ENCODE measurements around the gene TBX10. TPM values are rescaled to one million over a fixed set of nuclear protein-coding genes. Genes with fewer than 3 reads are reported as not detected.

TBX10 gene
- total RNA-seq, 1 experiment from 2014 or later: not detected

DNA sequence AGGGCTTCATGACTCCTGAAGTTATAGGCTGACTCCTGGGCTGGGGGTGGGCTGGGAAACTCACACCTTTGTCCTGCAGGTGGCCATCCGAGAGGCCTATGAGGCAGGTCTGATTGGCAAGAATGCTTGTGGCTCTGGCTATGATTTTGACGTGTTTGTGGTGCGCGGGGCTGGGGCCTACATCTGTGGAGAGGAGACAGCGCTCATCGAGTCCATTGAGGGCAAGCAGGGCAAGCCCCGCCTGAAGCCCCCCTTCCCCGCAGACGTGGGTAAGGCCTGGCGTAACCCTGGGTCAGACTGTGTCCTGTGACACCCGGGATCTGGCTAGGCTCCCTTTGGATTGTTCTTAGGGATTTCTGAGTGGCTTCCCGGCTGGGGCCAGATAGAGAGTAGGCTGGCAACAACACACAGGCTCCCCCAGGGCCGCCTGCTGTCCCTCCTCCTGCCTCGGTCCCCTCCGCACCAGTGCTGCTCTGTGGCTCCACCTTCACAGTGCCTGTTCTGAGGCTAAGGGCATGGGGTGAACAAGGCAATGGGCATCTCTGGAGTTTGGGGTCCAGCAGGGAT is 29.2 kb downstream of the TBX10 start:
- peaks cover 22% of the 10 kb centered on the region for H3K4me1 ChIP-seq (ENCODE audit: control insufficient read depth, insufficient read depth, low read length)
- no TSS peak for BruUV-seq (replicated peaks)
- H3K27ac ChIP-seq (ENCODE audit: low read length): no peak overlapping the region
- no peaks in the 10 kb centered on the region for H3K9me3 ChIP-seq (ENCODE audit: control insufficient read depth, insufficient read depth, low read depth, low read length)
- ChIA-PET POLR2A (interaction anchor here (0.6 kb wide), 1 partner anchor 62 kb away, joined by 14 read pairs; no protein-coding TSS in a partner anchor), CTCF (interaction anchor here (0.7 kb wide), 1 partner anchor 38 kb away, joined by 3 read pairs; no protein-coding TSS in a partner anchor)
- DNase-seq (ENCODE audit: low read depth, low spot score) (no peak), ATAC-seq (no peak)
- no peaks in the 10 kb centered on the region; the same call in 1 of the 2 replicates for H3K36me3 ChIP-seq (ENCODE audit: control insufficient read depth, insufficient read depth, low read length)
- H3K4me3 ChIP-seq (ENCODE audit: low read depth in 2 of 2, low read length in 2 of 2): no peak overlapping the region
- in situ Hi-C loops (cut with HindIII; ENCODE audit: low pct_unique_long_range_greater_than_20kb, low sequenced_read_pairs) (no loop called here), intact Hi-C loops (cut with micrococcal nuclease; ENCODE audit: unreplicated experiment) (no loop called here)
- TF ChIP-seq TCF7L2 (IDR thresholded peaks at IDR 0.05; ENCODE audit: low read depth, low read length): no peak
- TF ChIP-seq, protein P1, sequence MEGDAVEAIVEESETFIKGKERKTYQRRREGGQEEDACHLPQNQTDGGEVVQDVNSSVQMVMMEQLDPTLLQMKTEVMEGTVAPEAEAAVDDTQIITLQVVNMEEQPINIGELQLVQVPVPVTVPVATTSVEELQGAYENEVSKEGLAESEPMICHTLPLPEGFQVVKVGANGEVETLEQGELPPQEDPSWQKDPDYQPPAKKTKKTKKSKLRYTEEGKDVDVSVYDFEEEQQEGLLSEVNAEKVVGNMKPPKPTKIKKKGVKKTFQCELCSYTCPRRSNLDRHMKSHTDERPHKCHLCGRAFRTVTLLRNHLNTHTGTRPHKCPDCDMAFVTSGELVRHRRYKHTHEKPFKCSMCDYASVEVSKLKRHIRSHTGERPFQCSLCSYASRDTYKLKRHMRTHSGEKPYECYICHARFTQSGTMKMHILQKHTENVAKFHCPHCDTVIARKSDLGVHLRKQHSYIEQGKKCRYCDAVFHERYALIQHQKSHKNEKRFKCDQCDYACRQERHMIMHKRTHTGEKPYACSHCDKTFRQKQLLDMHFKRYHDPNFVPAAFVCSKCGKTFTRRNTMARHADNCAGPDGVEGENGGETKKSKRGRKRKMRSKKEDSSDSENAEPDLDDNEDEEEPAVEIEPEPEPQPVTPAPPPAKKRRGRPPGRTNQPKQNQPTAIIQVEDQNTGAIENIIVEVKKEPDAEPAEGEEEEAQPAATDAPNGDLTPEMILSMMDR (IDR thresholded peaks at IDR 0.05): no peak
- TF ChIP-seq, protein P2, sequence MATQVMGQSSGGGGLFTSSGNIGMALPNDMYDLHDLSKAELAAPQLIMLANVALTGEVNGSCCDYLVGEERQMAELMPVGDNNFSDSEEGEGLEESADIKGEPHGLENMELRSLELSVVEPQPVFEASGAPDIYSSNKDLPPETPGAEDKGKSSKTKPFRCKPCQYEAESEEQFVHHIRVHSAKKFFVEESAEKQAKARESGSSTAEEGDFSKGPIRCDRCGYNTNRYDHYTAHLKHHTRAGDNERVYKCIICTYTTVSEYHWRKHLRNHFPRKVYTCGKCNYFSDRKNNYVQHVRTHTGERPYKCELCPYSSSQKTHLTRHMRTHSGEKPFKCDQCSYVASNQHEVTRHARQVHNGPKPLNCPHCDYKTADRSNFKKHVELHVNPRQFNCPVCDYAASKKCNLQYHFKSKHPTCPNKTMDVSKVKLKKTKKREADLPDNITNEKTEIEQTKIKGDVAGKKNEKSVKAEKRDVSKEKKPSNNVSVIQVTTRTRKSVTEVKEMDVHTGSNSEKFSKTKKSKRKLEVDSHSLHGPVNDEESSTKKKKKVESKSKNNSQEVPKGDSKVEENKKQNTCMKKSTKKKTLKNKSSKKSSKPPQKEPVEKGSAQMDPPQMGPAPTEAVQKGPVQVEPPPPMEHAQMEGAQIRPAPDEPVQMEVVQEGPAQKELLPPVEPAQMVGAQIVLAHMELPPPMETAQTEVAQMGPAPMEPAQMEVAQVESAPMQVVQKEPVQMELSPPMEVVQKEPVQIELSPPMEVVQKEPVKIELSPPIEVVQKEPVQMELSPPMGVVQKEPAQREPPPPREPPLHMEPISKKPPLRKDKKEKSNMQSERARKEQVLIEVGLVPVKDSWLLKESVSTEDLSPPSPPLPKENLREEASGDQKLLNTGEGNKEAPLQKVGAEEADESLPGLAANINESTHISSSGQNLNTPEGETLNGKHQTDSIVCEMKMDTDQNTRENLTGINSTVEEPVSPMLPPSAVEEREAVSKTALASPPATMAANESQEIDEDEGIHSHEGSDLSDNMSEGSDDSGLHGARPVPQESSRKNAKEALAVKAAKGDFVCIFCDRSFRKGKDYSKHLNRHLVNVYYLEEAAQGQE (IDR thresholded peaks at IDR 0.05; ENCODE audit: insufficient read depth in 1 of 2, low read depth in 2 of 2, low read length in 1 of 2): no peak
- TF ChIP-seq SIN3A (IDR thresholded peaks at IDR 0.05; ENCODE audit: borderline replicate concordance, insufficient read depth, low read depth, low read length): no peak
- TF ChIP-seq POLR2AphosphoS5 (IDR thresholded peaks at IDR 0.05; ENCODE audit: low read depth, low read length): no peak
- no peaks in the 10 kb centered on the region for H3K27me3 ChIP-seq (ENCODE audit: control insufficient read depth, insufficient read depth, low read length)

DNA sequence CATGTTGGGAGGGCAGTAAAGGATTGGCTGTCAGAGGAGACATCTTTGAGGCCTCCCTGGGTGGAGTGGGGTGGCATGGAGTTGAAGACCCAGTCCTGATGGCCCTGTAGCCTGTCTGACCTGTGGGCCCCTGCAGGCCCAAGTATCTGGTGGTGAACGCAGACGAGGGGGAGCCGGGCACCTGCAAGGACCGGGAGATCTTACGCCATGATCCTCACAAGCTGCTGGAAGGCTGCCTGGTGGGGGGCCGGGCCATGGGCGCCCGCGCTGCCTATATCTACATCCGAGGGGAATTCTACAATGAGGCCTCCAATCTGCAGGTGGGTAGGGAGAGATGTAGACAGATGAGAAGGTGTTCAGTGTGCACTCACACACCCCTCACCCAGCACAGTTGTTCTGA is 30.2 kb downstream of the TBX10 start:
- ChIA-PET POLR2A (no interaction called here), CTCF (interaction anchor here (0.7 kb wide), 1 partner anchor 51 kb away, joined by 3 read pairs; no protein-coding TSS in a partner anchor)
- in situ Hi-C loops (cut with HindIII; ENCODE audit: low pct_unique_long_range_greater_than_20kb, low sequenced_read_pairs): no loop called here
- Histone ChIP-seq H3K9me3 (ENCODE audit: control insufficient read depth, insufficient read depth, low read depth, low read length) (no peaks in the 10 kb centered on the region), H3K27me3 (ENCODE audit: control insufficient read depth, insufficient read depth, low read length) (no peaks in the 10 kb centered on the region), H3K27ac (ENCODE audit: low read length) (no peak overlapping the region), H3K36me3 (ENCODE audit: control insufficient read depth, insufficient read depth, low read length) (no peaks in the 10 kb centered on the region; the same call in 1 of the 2 replicates), H3K4me3 (ENCODE audit: low read depth in 2 of 2, low read length in 2 of 2) (no peak overlapping the region), H3K4me1 (ENCODE audit: control insufficient read depth, insufficient read depth, low read length) (peaks cover 20% of the 10 kb centered on the region)
- DNase-seq (ENCODE audit: low read depth, low spot score) (no peak), ATAC-seq (no peak)
- intact Hi-C loops (cut with micrococcal nuclease; ENCODE audit: unreplicated experiment): no loop called here
- no TSS peak for BruUV-seq (replicated peaks)
- no peak for TF ChIP-seq POLR2AphosphoS5 (IDR thresholded peaks at IDR 0.05; ENCODE audit: low read depth, low read length)
- no peak for TF ChIP-seq TCF7L2 (IDR thresholded peaks at IDR 0.05; ENCODE audit: low read depth, low read length)
- TF ChIP-seq, protein P2 (IDR thresholded peaks at IDR 0.05; ENCODE audit: insufficient read depth in 1 of 2, low read depth in 2 of 2, low read length in 1 of 2): no peak
- TF ChIP-seq, protein P1 (IDR thresholded peaks at IDR 0.05): no peak
